SK-MEL-5 (cell line): ENCODE data around the gene RCOR2. TPM values are rescaled to one million over a fixed set of nuclear protein-coding genes. Genes with fewer than 3 reads are reported as not detected.
"Not testable (repeated sequence)": the region's sequence is repeated elsewhere in the genome, so short reads cannot be mapped to it uniquely, and the experiment has no call there.

Source experiments
- DNase-seq: peaks from one replicate; pipeline ENCODE4 v3.0.0-alpha.2; 2016; ENCODE audit warnings: low read depth, low spot score
- in situ Hi-C: cut with HindIII; loops from 2 replicates; pipeline ENCODE4 v1.10.0; 2016; ENCODE audit warnings: low sequenced_read_pairs, high pct_unique_total_duplicates, low pct_unique_long_range_greater_than_20kb
- small RNA-seq, 2 experiments: library from RNA; depleted of rRNA; stranded (forward); fragments of <200 nt; gene quantifications; one replicate each; pipeline ENCODE3, GENCODE V24; 2014
- total RNA-seq: library from RNA; depleted of rRNA; stranded (reverse); fragments of >200 nt; shearing (Covaris generic); gene quantifications from 2 replicates; pipeline ENCODE4 v1.2.3, GENCODE V29; 2014; rRNA removed

The RCOR2 gene
- total RNA-seq, 1 experiment from 2014 or later = 0.63 TPM

DNA sequence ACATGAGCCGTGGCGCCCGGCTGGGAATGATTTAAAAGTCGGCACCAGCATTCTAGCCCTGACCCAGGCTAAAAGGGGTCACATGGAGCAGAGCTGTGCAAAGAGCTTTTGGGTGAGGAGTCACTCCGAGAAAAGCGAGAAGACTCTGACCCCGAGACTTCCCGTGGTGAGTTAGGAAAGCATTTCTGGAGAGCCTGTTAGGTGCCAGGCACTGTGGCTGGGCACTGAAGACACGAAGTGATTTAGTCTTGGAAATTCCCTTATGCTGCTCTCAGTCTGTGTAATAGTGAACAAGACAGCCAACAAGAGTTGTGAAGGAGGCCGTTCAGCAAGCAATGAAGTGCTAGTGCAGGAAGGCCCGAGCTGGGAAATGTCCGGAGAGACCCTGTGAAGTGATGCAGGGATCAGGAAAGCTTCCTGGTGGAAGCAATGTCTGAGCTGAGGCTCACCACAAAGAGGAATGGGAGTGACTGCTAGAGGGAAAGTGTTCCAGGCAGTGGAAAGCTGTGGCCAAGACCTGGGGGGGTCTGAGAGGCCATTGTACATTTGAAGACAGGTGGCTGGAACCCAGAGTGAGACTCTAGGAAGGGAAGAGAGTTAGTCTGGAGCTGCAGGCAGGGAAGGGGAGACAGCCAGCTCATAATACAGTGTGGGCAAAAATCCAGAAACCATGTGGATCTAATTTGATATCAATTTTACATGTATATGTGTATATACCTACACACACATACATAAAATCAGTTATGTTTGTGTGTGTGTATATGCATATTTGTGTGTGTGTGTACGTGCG is 46.4 kb downstream of the RCOR2 start:
- in situ Hi-C loops = no loop called here
- no peak for DNase-seq

DNA sequence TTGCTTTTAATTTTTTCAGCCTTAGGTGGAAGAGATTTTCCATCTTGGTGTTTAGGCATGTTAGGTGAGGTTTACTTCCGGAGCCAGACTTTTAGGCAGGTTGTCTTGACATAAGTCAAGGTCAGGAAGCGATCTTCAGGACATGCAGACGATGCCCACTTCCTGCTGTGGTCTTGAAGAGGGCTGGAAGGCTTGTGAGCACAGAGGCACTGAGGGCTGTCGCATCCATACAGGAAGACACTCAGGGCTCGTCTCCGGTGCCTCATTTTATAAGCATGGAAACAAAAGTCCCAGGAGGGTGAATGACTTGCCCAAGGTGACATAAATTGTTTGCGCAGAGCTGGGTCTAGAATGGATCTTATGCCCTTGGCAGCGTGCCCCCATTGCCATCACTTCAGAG is 47.3 kb downstream of the RCOR2 start:
- no peak for DNase-seq
- in situ Hi-C loops = no loop called here

DNA sequence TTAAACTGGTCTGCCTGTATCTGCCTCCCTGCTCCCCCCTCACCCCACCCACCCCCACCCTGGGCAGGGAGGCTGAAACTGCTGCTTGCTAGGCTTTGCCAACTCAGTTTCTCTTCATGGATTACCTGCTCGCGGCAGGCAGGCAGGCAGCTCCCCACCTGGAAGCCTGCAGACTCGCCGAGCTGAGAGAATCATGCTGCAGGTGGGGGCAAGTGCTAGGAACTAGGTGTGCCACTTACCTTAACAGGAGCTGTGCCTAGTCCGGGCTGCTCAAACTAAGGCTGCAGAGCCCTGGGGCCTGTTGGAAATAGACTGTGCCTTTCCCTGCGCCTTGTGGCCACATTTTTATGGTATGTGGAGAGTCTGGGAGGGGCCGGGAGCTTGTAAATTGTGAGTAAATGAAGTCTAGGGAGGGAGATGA is 47.8 kb downstream of the RCOR2 start:
- in situ Hi-C loops = no loop called here

GRCh38 chr11:63868399-63869064 is 48.4 kb downstream of the RCOR2 start:
- in situ Hi-C loops = no loop called here
- DNase-seq = no peak

More for the DNA sequence above, 47.8 kb downstream of the RCOR2 start:
- no peak for DNase-seq

GRCh38 chr11:63867511-63867910 is 49.5 kb downstream of the RCOR2 start:
- in situ Hi-C loops = no loop called here
- no peak for DNase-seq

- no peak for DNase-seq
- in situ Hi-C loops = no loop called here
These were observed 50.8 kb downstream of the RCOR2 start for GRCh38 chr11:63866211-63866610.

- in situ Hi-C loops, DNase-seq: not testable (repeated sequence)
These were observed 53.3 kb downstream of the RCOR2 start for GRCh38 chr11:63863620-63864019.

GRCh38 chr11:63862923-63863322 is 54.0 kb downstream of the RCOR2 start:
- in situ Hi-C loops = no loop called here
- DNase-seq = no peak

Small RNA genes lying within 50 kb of the gene (small RNA-seq; reads per million reads assigned to genes)
- 0 reads per million in 2 experiments for gene RNU6-1306P

Other genes starting within 250 kb of the RCOR2 start
- 39.5 and 44.0 TPM in 2 replicates for gene ATL3, start 245.8 kb downstream of the RCOR2 start, total RNA-seq
- 31.6 and 36.4 TPM in 2 replicates for gene RTN3, start 235.7 kb downstream of the RCOR2 start, total RNA-seq
- 5.4 and 7.3 TPM in 2 replicates for gene ZFTA, start 148.4 kb downstream of the RCOR2 start, total RNA-seq
- gene SPINDOC, start 103.7 kb downstream of the RCOR2 start, total RNA-seq = 15.0 and 17.7 TPM in 2 replicates
- 7.8 and 11.2 TPM in 2 replicates for gene MARK2, start 78.1 kb downstream of the RCOR2 start, total RNA-seq
- gene NAA40, start 21.8 kb upstream of the RCOR2 start, total RNA-seq = 8.7 and 10.0 TPM in 2 replicates
- gene COX8A, start 57.5 kb upstream of the RCOR2 start, total RNA-seq = 583 and 585 TPM in 2 replicates
- gene OTUB1, start 69.3 kb upstream of the RCOR2 start, total RNA-seq = 37.3 and 39.2 TPM in 2 replicates
- not detected in 2 replicates for gene FLRT1, start 118.8 kb upstream of the RCOR2 start, total RNA-seq
- 15.0 and 15.7 TPM in 2 replicates for gene MACROD1, start 248.9 kb upstream of the RCOR2 start, total RNA-seq